Activated CD8-positive, alpha-beta memory T cell treated with anti-CD3 and anti-CD28 coated beads, Interleukin-2, amount 10 ng/mL, durations not matched to agents 7 days and 5 days (primary cell): ENCODE results near the gene CERCAM. TPM values are rescaled to one million over a fixed set of nuclear protein-coding genes. Genes with fewer than 3 reads are reported as not detected.

ENCODE experiments used
- microRNA-seq: library from miRNA; unstranded; fragments of <30 nt; microRNA quantifications from one replicate; pipeline ENCODE4 v1.2.0, GENCODE V29; 2022
- total RNA-seq, 2 experiments: library from RNA; stranded (reverse); gene quantifications; one replicate each; pipeline ENCODE4 v1.2.3, GENCODE V29; 2021

CERCAM gene
- total RNA-seq, 2 experiments from 2014 or later = 5.2 to 12.2 TPM

Small RNAs within 50 kb of the gene (microRNA-seq; reads per million reads assigned to microRNA genes)
- gene MIR219B = not detected

Other genes with a start within 250 kb of the CERCAM start
- gene CIZ1, start 229.3 kb upstream of the CERCAM start, total RNA-seq = 100 to 1,000 TPM; 140 to 153 TPM
- under 1 TPM; 0.40 to 0.79 TPM for gene DNM1, start 217.5 kb upstream of the CERCAM start, total RNA-seq
- gene GOLGA2, start 144.8 kb upstream of the CERCAM start, total RNA-seq = 10 to 100 TPM; 47.6 to 57.2 TPM
- 10 to 100 TPM; 11.8 to 12.1 TPM for gene SWI5, start 144.6 kb upstream of the CERCAM start, total RNA-seq
- gene TRUB2, start 98.4 kb upstream of the CERCAM start, total RNA-seq = 10 to 100 TPM; 22.3 to 34.2 TPM
- gene COQ4, start 98.0 kb upstream of the CERCAM start, total RNA-seq = 10 to 100 TPM; 29.8 to 41.1 TPM
- gene SLC27A4, start 80.3 kb upstream of the CERCAM start, total RNA-seq = 10 to 100 TPM; 19.3 to 26.1 TPM
- 10 to 100 TPM; 61.4 to 81.0 TPM for gene URM1, start 49.5 kb upstream of the CERCAM start, total RNA-seq
- 10 to 100 TPM; 71.8 to 82.7 TPM for gene ODF2, start 35.1 kb downstream of the CERCAM start, total RNA-seq
- 10 to 100 TPM; 51.0 to 55.7 TPM for gene GLE1, start 83.9 kb downstream of the CERCAM start, total RNA-seq
- gene SPTAN1, start 131.7 kb downstream of the CERCAM start, total RNA-seq = 100 to 1,000 TPM; 275 to 315 TPM
- gene DYNC2I2, start 236.0 kb downstream of the CERCAM start, total RNA-seq = 10 to 100 TPM; 52.5 to 67.8 TPM